ENCODE measurements around the gene PEX14.

DNA sequence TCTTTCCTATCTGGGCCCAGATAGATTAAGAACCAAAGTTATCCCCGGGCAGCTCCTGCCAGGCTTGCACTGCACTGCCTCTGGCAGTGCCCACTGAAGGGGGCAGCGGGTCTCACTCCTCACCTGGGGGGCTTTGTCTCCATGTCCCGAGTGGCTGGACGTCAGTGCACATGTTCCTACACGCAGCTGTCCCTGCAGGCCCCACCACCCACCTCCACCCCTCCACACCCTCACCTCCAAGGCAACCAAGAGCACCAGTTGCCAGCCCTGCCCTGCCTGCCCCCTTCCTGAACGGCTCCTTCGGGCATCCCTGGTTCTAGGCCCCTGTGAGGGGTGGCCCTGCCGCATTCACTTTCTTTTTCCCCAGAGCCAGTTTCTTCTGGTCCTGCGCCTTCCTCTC is 147.2 kb downstream of the PEX14 start:
- TF ChIP-seq, protein P1, sequence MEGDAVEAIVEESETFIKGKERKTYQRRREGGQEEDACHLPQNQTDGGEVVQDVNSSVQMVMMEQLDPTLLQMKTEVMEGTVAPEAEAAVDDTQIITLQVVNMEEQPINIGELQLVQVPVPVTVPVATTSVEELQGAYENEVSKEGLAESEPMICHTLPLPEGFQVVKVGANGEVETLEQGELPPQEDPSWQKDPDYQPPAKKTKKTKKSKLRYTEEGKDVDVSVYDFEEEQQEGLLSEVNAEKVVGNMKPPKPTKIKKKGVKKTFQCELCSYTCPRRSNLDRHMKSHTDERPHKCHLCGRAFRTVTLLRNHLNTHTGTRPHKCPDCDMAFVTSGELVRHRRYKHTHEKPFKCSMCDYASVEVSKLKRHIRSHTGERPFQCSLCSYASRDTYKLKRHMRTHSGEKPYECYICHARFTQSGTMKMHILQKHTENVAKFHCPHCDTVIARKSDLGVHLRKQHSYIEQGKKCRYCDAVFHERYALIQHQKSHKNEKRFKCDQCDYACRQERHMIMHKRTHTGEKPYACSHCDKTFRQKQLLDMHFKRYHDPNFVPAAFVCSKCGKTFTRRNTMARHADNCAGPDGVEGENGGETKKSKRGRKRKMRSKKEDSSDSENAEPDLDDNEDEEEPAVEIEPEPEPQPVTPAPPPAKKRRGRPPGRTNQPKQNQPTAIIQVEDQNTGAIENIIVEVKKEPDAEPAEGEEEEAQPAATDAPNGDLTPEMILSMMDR (optimal IDR thresholded peaks at IDR 0.05 in 1 of 3, IDR thresholded peaks at IDR 0.05 in 1 of 3, conservative IDR thresholded peaks at IDR 0.05 in 1 of 3; ENCODE audit: extremely low read depth in 1 of 3, insufficient read depth in 2 of 3, low read length in 3 of 3), result no peak
- no peak for TF ChIP-seq EZH2 (IDR thresholded peaks at IDR 0.05; ENCODE audit: low read length)

All from keratinocyte (primary cell).